Activated CD8-positive, alpha-beta memory T cell treated with anti-CD3 and anti-CD28 coated beads for 36 hours (primary cell): ENCODE results near the gene RELN. TPM values are rescaled to one million over a fixed set of nuclear protein-coding genes. Genes with fewer than 3 reads are reported as not detected.

ENCODE experiments used
- CTCF ChIA-PET: fragments of 350-600 bp; sonication (Branson Sonifier 250); formaldehyde crosslinking; loops from one replicate; lab custom pipeline; 2021; ENCODE audit warnings: antibody characterized with exemption; lab: Charles Lee
- POLR2A ChIA-PET: fragments of 350-600 bp; sonication (Branson Sonifier 250); formaldehyde crosslinking; loops from one replicate; lab custom pipeline; 2021; ENCODE audit warnings: antibody characterized with exemption; lab: Charles Lee
- total RNA-seq, 2 experiments: library from RNA; stranded (reverse); gene quantifications; one replicate each; pipeline ENCODE4 v1.2.3, GENCODE V29; 2021

The RELN gene
- total RNA-seq, 2 experiments from 2014 or later: not detected

DNA sequence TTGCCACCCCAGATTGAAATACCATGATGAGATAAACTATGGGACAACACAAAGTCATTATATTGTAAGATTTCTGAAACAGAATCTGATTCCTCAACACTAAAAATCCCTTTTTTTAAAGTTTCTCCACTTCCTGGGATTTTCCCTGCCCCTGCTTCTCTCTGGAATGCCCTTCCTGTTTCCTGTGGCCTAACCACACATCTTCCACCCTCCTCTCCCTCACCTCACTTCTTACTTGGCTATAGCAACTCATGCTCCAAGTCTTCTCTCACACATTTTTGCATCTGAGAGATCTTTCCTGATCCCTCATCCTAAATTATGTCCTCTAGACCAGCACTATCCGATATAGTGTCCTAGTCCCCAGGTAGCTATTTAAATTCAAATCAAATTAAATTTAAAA lies 4.1 kb upstream of the RELN start:
- ChIA-PET CTCF (no interaction called here), POLR2A (no interaction called here)

DNA sequence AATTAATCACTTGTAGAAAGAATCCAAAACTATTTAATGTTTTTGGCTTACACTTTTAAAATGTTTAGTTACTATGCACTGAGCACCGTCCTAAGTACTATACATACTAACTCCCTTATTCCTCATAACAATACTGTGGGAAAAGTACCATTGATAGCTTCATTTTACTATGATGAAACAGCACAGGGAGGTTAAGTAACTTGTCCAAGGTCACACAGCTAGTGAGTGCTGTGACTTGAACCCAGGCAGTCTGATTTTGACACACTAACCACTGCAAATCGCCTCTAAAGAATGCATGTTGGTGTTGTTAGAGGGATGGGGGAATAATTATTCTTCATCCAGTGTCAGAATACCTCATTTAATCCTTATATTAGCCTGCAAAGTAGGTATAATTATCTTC lies 1.9 kb upstream of the RELN start:
- POLR2A ChIA-PET: no interaction called here

DNA sequence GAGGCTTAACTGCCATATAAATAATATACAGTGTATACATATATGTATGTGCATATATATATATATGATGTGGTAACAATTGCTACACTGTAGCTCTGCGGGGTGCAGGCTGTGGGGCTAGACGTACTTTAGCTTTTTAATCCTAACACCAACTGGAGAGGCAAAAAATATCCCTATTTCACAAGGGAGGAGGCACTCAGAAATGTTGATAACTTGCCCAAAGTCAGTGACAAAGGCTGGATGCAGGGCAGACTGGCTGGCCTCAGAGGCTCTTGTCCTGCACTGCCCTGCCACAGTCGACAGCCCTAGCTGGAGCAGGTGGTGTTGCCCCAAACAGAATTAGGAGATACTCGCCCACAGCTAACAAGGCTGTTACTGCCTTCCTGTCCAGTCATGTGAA lies 1.5 kb upstream of the RELN start:
- ChIA-PET POLR2A (no interaction called here), CTCF (no interaction called here)

More for the DNA sequence above, 1.9 kb upstream of the RELN start:
- CTCF ChIA-PET: no interaction called here

DNA sequence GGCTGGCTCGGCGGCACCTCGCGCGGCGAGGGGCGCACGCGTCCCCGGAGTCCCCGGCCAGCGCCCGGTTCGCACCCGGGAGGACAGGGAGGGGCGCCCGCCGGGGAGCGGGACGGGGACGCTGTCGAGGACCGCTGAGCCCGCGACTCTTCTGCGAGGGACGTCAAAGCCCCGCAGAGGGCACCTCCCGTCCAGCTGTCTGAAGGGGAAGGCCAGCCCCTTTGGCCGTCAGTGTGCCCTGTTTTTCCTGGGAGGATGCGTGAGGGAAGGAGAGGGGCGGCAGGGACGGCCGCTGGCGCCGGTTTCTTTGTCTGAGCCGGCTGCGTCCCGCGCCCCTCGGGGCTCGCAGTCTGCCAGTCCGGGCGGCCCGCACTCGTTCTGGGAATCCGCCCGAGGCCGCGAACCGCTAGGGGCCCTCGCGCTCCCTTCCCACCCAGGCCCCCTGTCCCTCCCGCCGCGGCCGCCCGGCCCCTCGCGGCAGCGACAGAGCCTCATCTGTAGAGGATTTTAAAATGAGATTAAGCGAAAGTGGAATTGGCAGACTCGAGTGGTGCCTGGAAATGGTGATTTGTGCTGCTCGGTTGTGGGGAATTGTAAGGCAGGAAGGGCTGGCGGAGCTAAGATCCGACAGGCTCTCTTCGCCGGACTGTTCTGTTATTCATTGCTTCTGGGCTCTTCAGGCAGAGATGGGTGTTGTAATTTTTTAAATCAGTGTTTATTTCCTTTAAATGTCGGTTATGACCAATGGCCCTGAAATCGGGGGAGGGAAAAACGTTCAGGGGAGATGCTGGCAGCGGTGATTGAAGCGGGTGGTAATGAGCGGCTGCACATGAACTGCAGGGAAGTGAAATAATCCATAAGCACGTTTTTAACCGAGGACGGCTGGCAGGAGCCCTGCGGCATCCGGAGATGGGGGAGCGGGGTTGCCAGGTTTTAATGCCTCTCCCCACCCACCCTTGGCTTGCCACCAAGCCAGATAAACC lies 618 bp upstream of the RELN start:
- CTCF ChIA-PET: no interaction called here
- POLR2A ChIA-PET: no interaction called here

DNA sequence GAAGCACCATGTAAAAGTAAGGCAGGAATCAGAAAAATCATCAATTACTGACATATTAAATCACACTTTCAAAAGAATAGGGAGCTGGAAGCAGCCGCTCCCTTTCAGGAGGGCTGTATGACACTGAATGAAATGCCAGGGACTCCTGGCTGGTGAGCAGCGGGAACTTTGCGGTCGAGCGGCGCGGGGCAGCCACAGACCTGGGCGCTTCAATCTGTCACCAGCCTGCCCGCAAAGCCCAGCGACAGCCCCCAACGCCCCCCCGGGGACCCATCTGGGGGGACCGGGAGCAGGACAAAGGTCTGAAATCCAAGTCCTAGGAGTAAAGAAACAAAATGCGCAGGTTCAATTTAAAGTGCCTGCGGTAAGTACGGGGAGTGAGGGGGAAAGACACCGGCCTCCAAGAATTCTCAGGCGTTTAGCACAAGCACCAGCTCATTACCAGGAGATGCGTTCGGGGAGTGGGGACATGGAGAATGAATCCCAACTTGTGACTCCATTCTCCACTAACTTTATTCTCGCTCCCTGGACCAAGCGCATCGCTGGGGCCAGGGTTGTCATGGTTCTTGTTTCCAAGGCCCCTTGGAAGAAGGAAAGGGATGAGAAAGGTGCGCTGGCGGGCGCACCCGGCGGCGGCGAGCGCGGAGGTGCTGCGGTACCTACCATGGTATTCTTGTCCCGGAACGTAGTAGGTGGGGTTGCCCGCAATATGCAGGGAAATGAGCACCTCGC lies 824 bp downstream of the RELN start:
- CTCF ChIA-PET: no interaction called here
- POLR2A ChIA-PET: no interaction called here

DNA sequence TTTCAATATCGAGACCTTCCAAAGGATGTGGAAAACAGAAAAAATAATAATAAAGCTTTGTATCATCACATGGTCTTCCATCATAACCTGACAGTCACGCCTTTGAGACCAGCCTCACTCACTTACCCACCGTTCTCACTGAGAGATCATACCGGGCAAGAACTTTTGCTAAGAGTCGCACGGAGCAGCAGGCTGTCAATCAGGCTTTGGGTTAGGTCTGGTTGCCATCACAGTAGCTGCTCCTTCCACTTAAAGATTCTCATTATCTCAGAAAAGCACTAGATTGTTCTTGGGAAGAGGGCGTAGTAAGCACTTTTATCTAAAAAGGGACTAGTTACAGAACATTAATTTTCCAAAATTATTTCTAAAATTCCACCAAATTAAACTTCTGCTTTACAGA lies 2.0 kb downstream of the RELN start:
- POLR2A ChIA-PET: no interaction called here
- CTCF ChIA-PET: no interaction called here

DNA sequence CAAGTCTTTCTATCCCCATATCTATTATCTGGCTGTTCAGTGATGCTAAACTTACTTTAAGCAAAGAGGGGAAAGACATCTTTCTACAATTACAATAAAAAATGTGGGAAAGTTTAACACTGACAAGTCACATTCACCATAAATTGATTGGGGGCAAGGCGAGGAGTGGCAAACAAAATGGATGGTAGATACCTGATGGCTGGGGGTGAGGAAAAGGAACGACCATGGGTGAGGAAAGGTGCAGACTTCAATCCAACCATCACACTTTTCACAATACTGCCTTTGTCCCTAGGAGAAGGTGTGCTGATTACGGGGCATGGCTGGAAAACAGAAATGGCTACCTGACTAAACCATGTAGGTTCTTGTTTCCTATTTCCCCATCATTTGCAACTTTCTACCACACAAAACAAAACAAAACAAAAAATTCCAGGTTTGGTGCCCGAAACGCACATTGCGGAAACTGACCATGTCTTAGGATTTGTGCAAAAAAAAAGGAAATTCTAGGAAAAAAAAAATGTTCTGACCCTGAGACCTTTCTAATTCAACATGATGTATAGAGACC lies 3.8 kb downstream of the RELN start:
- ChIA-PET POLR2A (no interaction called here), CTCF (interaction anchor here (0.7 kb wide), 1 partner anchor 209 kb away, joined by 5 read pairs; no protein-coding TSS in a partner anchor)

DNA sequence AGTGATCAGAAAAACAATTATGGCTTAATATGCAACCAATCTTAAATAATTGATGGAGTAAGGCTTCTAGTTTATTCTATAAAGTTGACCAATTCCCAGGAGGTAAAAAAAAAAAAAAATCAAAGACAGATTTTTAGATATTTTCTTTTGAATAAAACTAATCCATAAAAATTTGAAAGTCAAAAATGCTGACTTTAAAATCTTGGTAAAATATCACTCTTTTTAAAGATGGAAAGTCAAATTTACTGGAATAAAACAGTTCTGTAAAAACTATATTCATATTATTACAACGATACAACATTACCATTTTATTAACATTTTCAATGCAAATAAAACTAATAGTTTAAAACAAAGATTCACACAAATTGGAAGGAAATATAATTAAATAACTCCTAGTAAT lies 5.4 kb downstream of the RELN start:
- CTCF ChIA-PET: no interaction called here
- POLR2A ChIA-PET: no interaction called here

DNA sequence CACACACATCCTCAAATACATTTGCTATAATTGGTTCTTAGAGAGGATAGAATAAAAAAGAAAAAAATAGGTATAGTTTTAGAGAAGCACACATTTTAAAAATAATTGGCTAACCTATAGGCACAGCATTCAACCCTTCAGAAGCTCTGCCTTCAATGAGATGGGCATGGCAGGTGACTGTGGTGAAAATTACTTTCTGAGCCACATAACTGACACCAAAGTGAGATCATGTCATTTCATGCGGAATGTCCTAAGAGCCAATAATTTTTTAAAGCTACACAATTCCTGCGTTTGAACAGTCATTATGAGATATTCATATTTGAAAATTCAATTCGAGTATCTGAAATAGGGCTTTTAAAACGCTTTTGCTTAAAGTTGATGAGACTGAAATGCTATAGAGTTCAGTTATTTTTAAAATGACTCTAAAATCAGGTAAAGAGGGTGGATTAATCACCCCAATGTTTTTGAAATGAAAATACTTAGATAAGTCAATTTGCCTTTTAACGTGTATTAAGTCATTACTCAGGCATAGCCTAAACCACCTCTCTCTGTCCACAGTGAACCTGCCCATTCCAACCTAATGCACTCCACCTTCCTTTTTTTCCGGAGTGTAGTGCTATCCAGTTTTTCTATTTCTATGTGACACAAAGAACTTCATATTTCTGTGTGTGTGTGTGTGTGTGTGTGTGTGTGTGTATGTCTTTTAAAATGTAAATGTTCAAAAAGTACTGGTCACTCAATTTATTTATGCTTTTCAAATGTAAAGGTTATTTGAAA lies 6.1 kb downstream of the RELN start:
- ChIA-PET POLR2A (no interaction called here), CTCF (no interaction called here)

DNA sequence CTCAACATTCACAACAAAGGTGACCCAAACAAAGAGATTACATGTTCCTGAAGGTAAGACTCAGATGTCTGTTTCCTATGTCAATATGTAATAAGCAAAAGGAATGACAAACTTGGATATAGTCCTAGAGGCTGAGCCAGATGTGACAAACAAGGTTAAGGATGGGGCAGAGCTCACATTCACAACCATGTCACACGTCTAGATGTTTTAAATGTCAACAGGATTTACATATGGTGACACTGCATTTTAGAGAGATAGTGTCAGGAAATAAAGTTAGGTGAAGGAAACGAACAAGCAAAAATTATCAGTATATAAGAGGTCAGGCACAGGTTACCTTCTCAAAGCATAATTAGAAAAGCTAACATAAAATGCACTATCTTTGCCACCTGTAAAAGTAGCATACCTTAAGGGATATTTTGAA lies 8.4 kb downstream of the RELN start:
- CTCF ChIA-PET: no interaction called here

DNA sequence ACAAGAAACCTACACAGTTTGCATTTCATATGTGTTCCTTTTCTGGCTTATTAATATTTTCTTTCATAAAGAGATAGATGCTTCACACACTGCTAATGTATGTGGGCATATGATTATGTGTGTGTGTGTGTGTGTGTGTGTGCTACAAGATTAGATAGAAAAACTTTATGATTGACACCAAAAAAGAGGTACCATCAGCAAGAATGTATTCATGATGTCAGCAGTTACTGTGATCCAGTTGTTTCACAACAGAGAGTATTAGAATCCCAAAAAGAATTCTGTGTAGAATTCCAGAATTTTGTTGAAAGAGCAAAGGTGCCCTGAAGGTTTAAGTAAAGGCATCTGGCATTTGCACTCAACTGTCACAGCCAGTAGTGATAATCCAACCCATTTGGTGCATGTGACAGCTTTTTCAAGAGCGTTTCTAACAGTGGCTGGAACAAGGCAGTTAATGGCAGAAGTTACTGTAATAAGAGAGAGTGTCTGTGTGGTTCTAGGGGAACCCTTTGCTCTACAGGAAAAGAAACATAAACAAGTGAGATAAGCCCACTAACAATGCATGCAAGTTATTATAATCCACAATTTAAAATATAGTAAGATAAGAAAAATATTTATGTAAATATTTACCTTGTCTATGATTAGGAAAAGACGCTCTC lies 16.6 kb downstream of the RELN start:
- POLR2A ChIA-PET: no interaction called here
- CTCF ChIA-PET: no interaction called here

More for the DNA sequence above, 8.4 kb downstream of the RELN start:
- POLR2A ChIA-PET: no interaction called here

DNA sequence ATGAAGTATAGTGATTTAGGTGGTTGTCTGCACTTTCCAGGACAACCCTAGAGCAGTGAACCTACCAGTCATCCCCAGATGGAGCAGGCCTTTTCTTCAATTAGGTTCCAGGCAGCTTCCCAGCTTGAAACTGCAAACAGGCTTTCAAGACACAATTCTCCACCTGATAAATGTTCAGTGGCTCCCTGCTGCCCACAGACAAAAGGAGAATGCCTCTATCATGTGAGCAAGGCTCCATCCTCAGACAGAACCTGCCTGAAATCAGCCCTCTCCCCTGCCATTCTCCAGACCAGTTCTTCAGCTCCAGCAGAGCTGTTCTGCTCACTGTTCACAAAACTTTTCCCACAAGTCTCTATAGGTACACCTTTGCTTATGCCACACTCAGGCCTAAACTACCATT lies 22.1 kb downstream of the RELN start:
- ChIA-PET POLR2A (no interaction called here), CTCF (no interaction called here)

DNA sequence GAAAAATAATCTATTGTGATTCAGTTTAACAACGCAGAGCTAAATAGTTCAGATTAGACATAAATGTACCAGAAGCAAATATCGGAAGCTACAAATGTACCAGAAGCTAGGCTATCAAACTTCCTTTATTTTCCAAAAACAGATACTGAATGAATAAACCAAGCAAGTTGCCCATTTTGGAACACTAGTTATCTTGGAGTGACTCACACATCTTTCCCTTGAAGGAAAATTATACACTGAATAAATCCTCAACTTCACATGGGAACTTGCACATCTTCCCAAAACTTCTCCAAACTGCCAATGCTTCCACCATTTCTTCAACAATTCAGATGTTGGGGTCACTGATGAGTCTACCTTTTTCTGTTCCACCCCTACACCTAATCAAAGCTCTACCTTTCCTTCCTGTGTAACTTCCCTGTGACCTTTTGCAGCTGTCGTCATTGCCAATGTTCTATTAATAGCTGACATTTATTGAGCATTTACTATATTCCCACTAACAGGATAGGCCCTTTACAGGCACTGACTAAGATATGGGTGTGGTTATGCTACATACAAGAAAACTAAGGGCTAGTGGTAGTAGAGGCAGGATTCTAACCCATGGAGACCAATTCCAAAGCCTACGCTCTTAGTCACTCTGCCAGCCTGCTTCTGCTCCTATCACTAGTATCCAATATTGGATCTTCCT lies 22.7 kb downstream of the RELN start:
- ChIA-PET POLR2A (no interaction called here), CTCF (no interaction called here)

DNA sequence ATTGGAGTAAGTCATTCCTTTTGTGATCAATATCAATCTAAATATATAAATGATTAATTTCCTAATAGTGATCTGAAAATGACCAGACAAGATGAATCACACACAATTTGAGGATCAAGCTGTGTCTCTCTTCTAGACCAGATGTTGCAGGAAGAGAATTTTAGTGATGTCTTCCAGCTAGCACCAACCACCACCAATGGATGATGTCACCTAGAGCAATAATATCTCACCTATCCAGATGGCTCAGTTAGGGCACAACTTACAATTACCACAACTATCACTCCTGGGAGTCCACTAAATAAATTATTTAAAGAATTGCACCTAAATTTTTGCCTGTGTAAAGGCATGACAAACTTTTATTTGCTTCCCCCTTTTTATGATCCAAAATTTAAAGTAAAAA lies 25.2 kb downstream of the RELN start:
- ChIA-PET POLR2A (no interaction called here), CTCF (no interaction called here)

DNA sequence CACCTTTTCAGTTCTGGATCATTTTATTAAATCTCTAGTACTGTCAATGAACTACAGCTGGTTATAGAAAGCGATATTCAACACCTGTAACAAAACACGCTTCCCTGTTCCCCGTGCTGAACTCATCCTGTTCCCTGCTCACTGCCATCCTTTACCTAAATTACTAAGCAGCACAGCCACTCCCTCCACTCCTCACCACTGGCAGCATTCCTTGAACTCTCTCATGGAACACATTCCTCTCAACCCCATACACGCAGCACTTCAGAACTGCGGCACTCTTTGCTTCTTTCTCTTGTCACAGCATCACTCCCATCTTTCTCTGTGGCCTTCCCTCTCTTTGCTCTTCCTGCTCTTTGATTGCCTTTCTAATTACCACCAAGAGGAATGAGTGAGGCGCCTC lies 27.4 kb downstream of the RELN start:
- POLR2A ChIA-PET: no interaction called here
- CTCF ChIA-PET: no interaction called here

DNA sequence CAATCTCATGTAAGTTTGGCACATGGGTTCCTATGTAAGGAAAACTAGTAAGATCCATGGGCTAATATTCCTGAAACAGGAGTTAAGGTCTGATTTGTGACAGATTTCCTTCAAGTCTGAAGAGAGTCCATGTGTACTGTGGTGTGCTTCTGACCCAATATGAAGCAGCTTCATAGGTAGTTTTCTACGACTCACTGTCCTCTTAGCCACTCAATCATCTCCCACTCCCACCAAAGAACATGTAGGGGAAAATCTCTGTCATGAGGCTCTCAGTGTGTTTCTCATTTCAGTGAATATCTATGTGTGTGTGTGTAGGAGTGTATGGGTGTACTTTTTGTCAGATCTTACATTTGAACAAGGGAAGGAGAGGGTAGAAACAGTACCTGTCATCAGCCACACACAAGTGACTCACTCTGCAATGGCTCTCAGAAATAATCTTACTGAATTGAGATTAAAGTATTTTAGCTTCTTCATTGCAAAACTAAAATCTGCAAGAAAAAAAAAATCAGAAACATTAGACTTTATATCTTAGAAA lies 31.1 kb downstream of the RELN start:
- CTCF ChIA-PET: no interaction called here
- POLR2A ChIA-PET: no interaction called here

DNA sequence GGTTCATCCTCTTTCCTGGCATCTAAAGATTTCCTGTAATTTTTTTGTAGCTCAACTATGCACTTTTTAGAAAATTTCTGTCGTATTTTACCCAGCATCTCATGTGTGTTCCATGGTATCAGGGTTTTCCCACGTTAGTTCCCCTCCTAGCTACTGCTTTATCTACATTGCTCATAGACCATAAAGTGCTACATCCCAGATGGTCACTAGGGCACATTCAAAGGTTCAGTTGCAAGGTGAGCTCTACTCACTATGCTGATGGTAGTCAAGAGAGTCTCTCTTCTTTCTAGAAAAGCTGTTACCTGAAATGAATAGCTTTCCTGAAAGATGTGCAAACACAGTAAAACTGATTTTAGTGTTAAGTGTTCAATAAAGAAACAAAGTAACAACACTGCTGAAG lies 33.5 kb downstream of the RELN start:
- ChIA-PET POLR2A (no interaction called here), CTCF (no interaction called here)

DNA sequence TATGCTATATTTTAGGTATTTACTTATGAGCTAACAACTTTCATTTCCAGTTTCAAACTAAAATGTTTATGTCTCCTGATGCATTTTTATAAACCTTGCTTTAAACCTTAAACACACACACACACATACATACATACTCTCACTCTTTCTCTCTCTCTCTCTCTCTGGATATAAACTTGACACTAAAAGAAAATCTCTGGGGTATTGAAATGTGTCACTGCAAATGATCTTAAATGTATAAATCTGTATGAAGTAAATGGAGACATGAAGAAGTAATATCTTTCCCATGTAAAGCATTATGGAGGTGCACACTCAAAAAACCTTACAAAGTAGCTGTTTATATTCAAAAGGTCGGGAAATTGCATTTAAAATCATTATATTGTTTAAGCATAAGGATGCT lies 37.0 kb downstream of the RELN start:
- POLR2A ChIA-PET: no interaction called here
- CTCF ChIA-PET: no interaction called here
